ENCODE measurements around the gene CELSR2. TPM values are rescaled to one million over a fixed set of nuclear protein-coding genes. Genes with fewer than 3 reads are reported as not detected.

Gene CELSR2
- total and polyA plus RNA-seq, 2 of the 8 experiments (the other 6 are each of a cell fraction or from before 2014, with no cell fraction given), result 12.0 to 27.7 TPM

DNA sequence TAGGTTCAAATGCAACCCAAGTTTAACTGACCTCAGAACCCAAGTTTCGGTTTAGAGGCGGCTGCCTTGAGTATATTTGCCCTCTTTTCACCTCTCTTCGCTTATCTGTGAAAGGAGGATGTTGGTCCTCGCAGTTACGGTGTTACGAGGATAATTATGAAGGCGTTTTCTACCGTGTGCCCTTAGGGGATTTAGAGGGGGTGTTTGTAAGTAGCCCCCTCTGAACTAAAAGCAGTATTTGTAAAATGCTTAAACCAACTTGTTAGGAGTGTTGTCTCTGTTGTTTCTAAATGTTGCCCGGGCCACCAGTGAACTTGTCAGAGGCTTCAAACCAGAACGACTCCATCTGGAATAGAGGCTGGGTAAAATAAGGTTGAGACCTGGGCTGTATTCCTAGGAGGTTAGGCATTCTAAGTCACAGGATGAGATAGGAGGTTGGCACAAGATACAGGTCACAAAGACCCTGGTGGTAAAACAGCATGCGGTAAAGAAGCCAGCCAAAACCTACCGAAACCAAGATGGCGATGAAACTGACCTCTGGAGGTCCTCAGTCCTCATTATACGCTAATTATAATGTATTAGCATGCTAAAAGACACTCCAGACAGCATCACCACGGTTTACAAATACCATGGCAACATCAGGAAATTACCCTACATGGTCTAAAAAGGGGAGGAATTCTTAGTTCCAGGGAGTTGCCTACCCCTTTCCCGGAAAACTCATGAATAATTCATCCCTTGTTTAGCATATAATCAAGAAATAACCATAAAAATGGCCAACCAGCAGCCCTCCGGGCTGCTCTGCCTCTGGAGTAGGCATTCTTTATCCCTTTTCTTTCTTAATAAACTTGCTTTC lies 34.6 kb downstream of the CELSR2 start:
- TF ChIP-seq SRF (IDR thresholded peaks at IDR 0.05; ENCODE audit: low read depth, low read length) (peak; percentile 55; the same call in 1 of the 2 replicates), SP2 (IDR thresholded peaks at IDR 0.05; ENCODE audit: low read length) (no peak), YY1 (IDR thresholded peaks at IDR 0.05; ENCODE audit: low read depth, low read length) (peak; percentile 56; the same call in 1 of the 2 replicates), POLR2A (IDR thresholded peaks at IDR 0.05; ENCODE audit: control extremely low read depth in 1 of 2, low read depth in 2 of 2, low read length in 2 of 2) (peak; percentile 22 to 74), CBX8 (IDR thresholded peaks at IDR 0.05; ENCODE audit: borderline replicate concordance, low read depth, low read length) (no peak), KDM4A (IDR thresholded peaks at IDR 0.05; ENCODE audit: low read depth, low read length, severe bottlenecking) (no peak), MAFK (IDR thresholded peaks at IDR 0.05; ENCODE audit: low read depth, low read length) (no peak), TBP (IDR thresholded peaks at IDR 0.05; ENCODE audit: low read depth, low read length) (no peak), EP300 (IDR thresholded peaks at IDR 0.05; ENCODE audit: borderline replicate concordance in 1 of 2, low read depth in 2 of 2, low read length in 2 of 2) (0 out of 3 replicates have a peak, but pooled peaks of 1 of the 2 experiments have one; percentile 8), CREB1 (IDR thresholded peaks at IDR 0.05) (no peak), CEBPB (IDR thresholded peaks at IDR 0.05; ENCODE audit: low read depth, low read length) (no peak)
- H3K14ac ChIP-seq (ENCODE audit: insufficient read length), result no peak overlapping the region
- H2BK15ac ChIP-seq (ENCODE audit: low read length), result no peak overlapping the region
- ChIA-PET CTCF (ENCODE audit: partially characterized antibody) (interaction anchor here (1.7 to 3.0 kb wide), 3 partner anchors 19 to 116 kb away, joined by 9 to 30 read pairs (median 11); partner anchors contain the start of gene SORT1), POLR2A (ENCODE audit: partially characterized antibody) (interaction anchor here (1.3 to 1.6 kb wide), 4 partner anchors 12 to 44 kb away, joined by 3 to 11 read pairs (median 4); no protein-coding TSS in a partner anchor)
- peak overlapping the region; percentile 60; the same call in 1 of the 2 replicates for H2BK12ac ChIP-seq (ENCODE audit: low read depth, low read length)
- DNase-seq (ENCODE audit: low read depth in 1 of 2, low spot score in 2 of 2) (no peak), FAIRE-seq (no peak)
- H3K9ac ChIP-seq (replicated peaks in 1 of 4; ENCODE audit: extremely low read depth in 1 of 4, low read depth in 3 of 4, low read length in 3 of 4), result peak overlapping the region in 3 of 4 experiments; percentile 67 to 81 (median 67); a peak in 6 of 7 replicates
- H2BK5ac ChIP-seq (ENCODE audit: low read depth, low read length), result peak overlapping the region; percentile 90
- peak overlapping the region; percentile 84 to 91 for H3K4me2 ChIP-seq (ENCODE audit: insufficient read depth in 1 of 2, low read depth in 2 of 2, low read length in 2 of 2)
- peaks cover 12% of the 10 kb centered on the region for H3K23me2 ChIP-seq (ENCODE audit: low read depth, low read length)
- peak overlapping the region; percentile 52 for H4K5ac ChIP-seq (ENCODE audit: insufficient read length, low read depth, low read length)
- H2BK120ac ChIP-seq (replicated peaks; ENCODE audit: low read depth, low read length), result peak overlapping the region; percentile 21
- peak overlapping the region; percentile 69 for H3K4ac ChIP-seq (replicated peaks; ENCODE audit: insufficient read length, low read depth, low read length)
- H2BK20ac ChIP-seq (ENCODE audit: low read length), result no peak overlapping the region
- peak overlapping the region; percentile 54 to 95 (median 86) for H3K4me3 ChIP-seq (ENCODE audit: extremely low read depth in 1 of 4, insufficient read depth in 2 of 4, low read depth in 3 of 4, low read length in 4 of 4)
- no peaks in the 10 kb centered on the region for H3K27me3 ChIP-seq (replicated peaks in 1 of 4; ENCODE audit: control insufficient read depth in 3 of 4, extremely low read depth in 1 of 4, insufficient read depth in 3 of 4, low read length in 3 of 4)
- H4K20me1 ChIP-seq (replicated peaks in 1 of 2; ENCODE audit: control insufficient read depth in 1 of 2, insufficient read depth in 2 of 2, low read length in 2 of 2), result no peaks in the 10 kb centered on the region
- peaks cover 0 to 16% of the 10 kb centered on the region in 2 experiments; a peak in 3 of 4 replicates for H3K79me2 ChIP-seq (ENCODE audit: control insufficient read depth in 1 of 2, insufficient read depth in 2 of 2, low read length in 2 of 2)
- H3K56ac ChIP-seq (replicated peaks; ENCODE audit: insufficient read length, low read depth, low read length), result no peak overlapping the region
- H2AK5ac ChIP-seq (ENCODE audit: low read depth, low read length), result peak overlapping the region; percentile 70; the same call in 1 of the 2 replicates
- peak overlapping the region; percentile 78 for H4K91ac ChIP-seq (replicated peaks; ENCODE audit: insufficient read length, low read length)
- H3K18ac ChIP-seq (ENCODE audit: extremely low read depth, low read length), result peak overlapping the region; percentile 88; the same call in 1 of the 2 replicates
- peak overlapping the region; percentile 87 for H3K27ac ChIP-seq (ENCODE audit: low read depth, low read length)
- WGBS, 2 experiments (ENCODE audit: extremely low coverage in 1 of 2, insufficient coverage in 1 of 2, insufficient read length in 1 of 2, insufficient replicate concordance in 2 of 2, low coverage in 1 of 2, low lambda C conversion rate in 2 of 2, missing lambda C conversion rate in 1 of 2), result 75% methylated on average over 17 of the region's 17 CpGs; no CpG with 5 or more reads in 1 of the 2 experiments
- no peaks in the 10 kb centered on the region for H3K9me3 ChIP-seq (ENCODE audit: insufficient read depth in 2 of 2, low read depth in 1 of 2, low read length in 1 of 2)
- H3K36me3 ChIP-seq (ENCODE audit: control insufficient read depth in 2 of 4, insufficient read depth in 4 of 4, low read length in 3 of 4), result peaks cover 8 to 17% (median 12%) of the 10 kb centered on the region in 4 experiments; a peak in 6 of 8 replicates
- peaks cover 7% of the 10 kb centered on the region for H3K79me1 ChIP-seq (ENCODE audit: low read depth, low read length)
- 0 out of 2 replicates have a peak overlapping the region, but pooled peaks have one; percentile 9 for H2AFZ ChIP-seq (ENCODE audit: low read length)
- peaks cover 8 to 11% (median 10%) of the 10 kb centered on the region in 4 experiments for H3K4me1 ChIP-seq (replicated peaks in 1 of 4; ENCODE audit: control insufficient read depth in 3 of 4, insufficient read depth in 4 of 4, low read length in 3 of 4)
- peak overlapping the region; percentile 82; the same call in 1 of the 2 replicates for H4K8ac ChIP-seq (ENCODE audit: extremely low read depth, insufficient read depth, low read length)
- H3K23ac ChIP-seq (ENCODE audit: insufficient read length), result no peak overlapping the region

All from H1 (cell line).